ENCODE data around the gene SLAMF1.

- TF ChIP-seq CTCF (IDR thresholded peaks at IDR 0.05): no peak
- TF ChIP-seq POLR2A (IDR thresholded peaks at IDR 0.05): no peak
These were observed 38.3 kb downstream of the SLAMF1 start for GRCh38 chr1:160608514-160608913.

Measured in adrenal gland (tissue), 5 donors.